GM23338 (cell line): Measurements from ENCODE around the gene CDK18.

Experiments used
- CREB1 ChIP-seq: fragments of 250-450 bp; sonication (Bioruptor Pico); IDR thresholded peaks from 2 replicates; pipeline ENCODE4 v1.5.0; 2020; ENCODE audit warnings: low read depth, mild to moderate bottlenecking, moderate library complexity
- CTCF ChIP-seq, 2 experiments: fragments of 200-600 bp in 1 of 2; sonication (generic) in 1 of 2; conservative IDR thresholded peaks; 2 replicates each; pipeline versions ENCODE4 v1.5.1 to v1.6.1; 2016 to 2017; ENCODE audit warnings: antibody characterized with exemption in 2 of 2, low read depth in 2 of 2, mild to moderate bottlenecking in 2 of 2, moderate library complexity in 1 of 2
- ETS1 ChIP-seq: IDR thresholded peaks from 2 replicates; pipeline ENCODE4 v1.6.1; 2016; ENCODE audit warnings: antibody characterized with exemption
- EZH2 ChIP-seq: fragments of 200-600 bp; sonication (generic); IDR thresholded peaks from one replicate; pipeline ENCODE4 v1.8.0; 2017; ENCODE audit warnings: antibody characterized with exemption, mild to moderate bottlenecking, low read depth; ENCODE audit not compliant: unreplicated experiment
- EZH2phosphoT487 ChIP-seq: fragments of 200-600 bp; sonication (generic); IDR thresholded peaks from one replicate; pipeline ENCODE4 v1.8.1; 2018; ENCODE audit warnings: antibody characterized with exemption; ENCODE audit not compliant: unreplicated experiment
- JUNB ChIP-seq: IDR thresholded peaks from one replicate; pipeline ENCODE4 v1.6.1; 2016; ENCODE audit warnings: antibody characterized with exemption; ENCODE audit not compliant: unreplicated experiment
- NANOG ChIP-seq: IDR thresholded peaks from 2 replicates; pipeline ENCODE4 v1.6.1; 2016; ENCODE audit warnings: antibody characterized with exemption, borderline replicate concordance
- POLR2AphosphoS5 ChIP-seq: IDR thresholded peaks from 2 replicates; pipeline ENCODE4 v1.6.1; 2016; ENCODE audit warnings: antibody characterized with exemption, low read depth
- REST ChIP-seq: IDR thresholded peaks from one replicate; pipeline ENCODE4 v1.6.1; 2018; ENCODE audit warnings: antibody characterized with exemption; ENCODE audit not compliant: unreplicated experiment
- STAT1 ChIP-seq: IDR thresholded peaks from one replicate; pipeline ENCODE4 v1.6.1; 2016; ENCODE audit warnings: antibody characterized with exemption; ENCODE audit not compliant: unreplicated experiment
- ZNF462 ChIP-seq: fragments of 250-450 bp; sonication (Bioruptor Pico); IDR thresholded peaks from 2 replicates; pipeline ENCODE4 v1.5.0; 2020; ENCODE audit warnings: mild to moderate bottlenecking, moderate library complexity

GRCh38 chr1:205554026-205554811, 49.8 kb downstream of the CDK18 start:
- TF ChIP-seq EZH2phosphoT487 (no peak), CTCF (conservative IDR thresholded peaks at IDR 0.05; ENCODE audit: low read depth in 2 of 2) (no peak), EZH2 (no peak), ZNF462 (CRISPR knock-in tag) (no peak), REST (no peak), POLR2AphosphoS5 (no peak), CREB1 (no peak), ETS1 (no peak), JUNB (no peak), STAT1 (no peak), NANOG (no peak)
